SK-N-SH (cell line): ENCODE data around the gene FOXM1.

Experiments used
- CTCF ChIP-seq: fragments of 200-600 bp; sonication (generic); IDR thresholded peaks from 2 replicates; pipeline ENCODE4 v1.6.1; 2017; ENCODE audit warnings: antibody characterized with exemption, mild to moderate bottlenecking, moderate library complexity
- EP300 ChIP-seq, 2 experiments: IDR thresholded peaks; 2 replicates each; pipeline versions ENCODE4 v1.4.0 to v1.6.1; 2012; ENCODE audit warnings: borderline replicate concordance in 1 of 2, low read depth in 1 of 2, low read length in 1 of 2
- EZH2phosphoT487 ChIP-seq: fragments of 200-600 bp; sonication (generic); IDR thresholded peaks from 2 replicates; pipeline ENCODE4 v1.6.1; 2017; ENCODE audit warnings: low read depth, mixed run types, mild to moderate bottlenecking, antibody characterized with exemption, moderate library complexity, borderline replicate concordance
- IRF3 ChIP-seq: fragments of 150-350 bp; IDR thresholded peaks from 2 replicates; pipeline ENCODE4 v1.6.1; 2016; ENCODE audit warnings: mild to moderate bottlenecking, low read depth, low read length
- MXI1 ChIP-seq: IDR thresholded peaks from 2 replicates; pipeline ENCODE4 v1.6.1; 2012; ENCODE audit warnings: mild to moderate bottlenecking, low read depth, low read length, improper control_type of control experiment
- PBX3 ChIP-seq: IDR thresholded peaks from 2 replicates; pipeline ENCODE4; 2012
- RCOR1 ChIP-seq: fragments of 150-350 bp; IDR thresholded peaks from 2 replicates; pipeline ENCODE4 v1.6.1; 2017; ENCODE audit warnings: antibody characterized with exemption, low read length
- REST ChIP-seq: IDR thresholded peaks from 2 replicates; pipeline ENCODE4 v1.6.1; 2012; ENCODE audit warnings: mild to moderate bottlenecking, low read depth, low read length, moderate library complexity
- RFX5 ChIP-seq: IDR thresholded peaks from 2 replicates; pipeline ENCODE4 v1.6.1; 2012; ENCODE audit warnings: mild to moderate bottlenecking, improper control_type of control experiment, low read length
- SMC3 ChIP-seq: IDR thresholded peaks from 2 replicates; pipeline ENCODE4 v1.6.1; 2012; ENCODE audit warnings: low read depth, low read length, improper control_type of control experiment
- TAF1 ChIP-seq: IDR thresholded peaks from 2 replicates; pipeline ENCODE4 v1.6.1; 2012; ENCODE audit warnings: low read depth, mild to moderate bottlenecking, low read length, moderate library complexity, borderline replicate concordance
- TCF12 ChIP-seq: IDR thresholded peaks from 2 replicates; pipeline ENCODE4 v1.4.0; 2012

- TF ChIP-seq CTCF (no peak), REST (no peak), MXI1 (no peak), EZH2phosphoT487 (no peak), RFX5 (no peak), SMC3 (no peak), TAF1 (no peak), RCOR1 (no peak), EP300 (IDR thresholded peaks at IDR 0.05; ENCODE audit: borderline replicate concordance in 1 of 2, low read depth in 1 of 2, low read length in 1 of 2) (no peak), PBX3 (no peak), IRF3 (no peak), TCF12 (no peak)
Measured at GRCh38 chr12:2811801-2812200, 65.2 kb downstream of the FOXM1 start.
